NCI-H510A treated with DMSO at 0.1 percent for 48 hours (cell line): ENCODE data around the gene FHDC1.

ENCODE experiments used
- DNase-seq: peaks from one replicate; lab custom pipeline; 2025; lab: John Stamatoyannopoulos, UW

Gene FHDC1

DNA sequence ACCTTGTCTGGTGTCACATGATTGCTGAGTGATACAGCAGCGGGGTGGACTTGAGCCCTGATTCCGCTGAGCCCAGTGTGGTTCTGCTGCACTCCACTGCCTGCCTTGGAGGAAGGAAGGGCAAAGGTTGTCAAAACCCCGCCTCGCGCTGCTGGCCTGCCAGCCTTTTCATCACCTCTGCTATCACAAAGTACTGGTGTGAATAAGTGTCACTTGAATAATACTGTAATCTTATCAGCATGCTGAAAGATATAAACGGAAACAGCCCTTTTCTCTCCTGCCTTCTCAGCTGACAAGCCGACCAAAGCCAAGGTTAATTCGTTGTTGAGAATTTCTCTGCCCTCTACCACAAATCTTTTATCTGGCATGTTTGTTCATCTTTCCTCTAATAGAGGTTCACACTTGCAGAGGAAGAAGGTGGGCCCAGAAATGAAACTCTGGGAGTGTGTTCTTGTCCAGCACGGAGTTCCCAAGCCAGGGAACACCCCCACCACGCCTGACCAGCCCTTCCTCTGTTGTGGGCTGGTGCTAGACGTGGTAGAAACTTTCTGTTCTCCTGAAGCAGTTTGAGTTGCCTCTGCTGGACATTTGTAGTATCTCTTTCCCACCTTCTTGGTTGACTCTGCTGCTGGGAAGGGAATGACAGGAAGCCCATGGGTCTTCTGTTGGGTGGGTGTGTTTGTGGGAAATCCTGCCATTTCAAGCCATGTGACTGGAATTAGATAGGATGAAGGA, 21.5 kb downstream of the FHDC1 start:
- no peak for DNase-seq

DNA sequence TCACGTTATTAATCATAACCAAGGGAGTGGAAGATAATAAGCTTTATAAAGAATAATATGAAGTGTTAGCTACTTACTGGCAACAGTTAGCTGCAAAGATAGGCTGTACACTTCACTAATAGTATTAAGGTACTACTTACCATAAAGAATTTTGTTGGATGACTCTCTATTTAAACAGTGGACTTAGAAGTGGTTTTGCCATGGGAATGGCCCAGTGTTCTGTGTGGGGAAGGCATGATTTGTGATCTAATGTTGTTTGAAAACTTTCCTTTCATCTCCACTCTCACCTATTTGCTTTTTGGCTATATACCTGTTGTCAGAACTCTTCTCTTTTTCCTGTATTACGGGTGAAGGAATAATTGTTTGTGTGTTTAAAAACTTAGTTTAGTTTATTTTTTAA, 23.0 kb downstream of the FHDC1 start:
- DNase-seq: peak; percentile 30

DNA sequence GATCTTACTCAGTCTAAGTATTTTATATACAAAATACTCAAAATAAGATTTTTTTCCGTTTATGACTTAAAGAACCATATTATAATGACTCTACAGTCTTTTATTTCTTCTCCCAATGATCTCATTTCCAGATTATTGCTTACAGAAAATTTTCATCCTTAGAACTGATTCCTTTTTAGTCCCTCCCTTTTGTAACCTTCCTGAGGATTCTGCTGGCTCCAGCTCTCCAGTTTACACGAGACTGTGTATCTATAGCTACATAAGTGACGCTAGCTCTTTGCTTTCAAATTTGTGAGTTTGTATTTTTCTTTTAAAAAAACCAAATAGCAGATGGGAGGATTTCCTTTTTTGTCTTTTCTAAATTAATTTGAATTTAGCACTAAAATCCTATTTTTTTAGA, 24.0 kb downstream of the FHDC1 start:
- no peak for DNase-seq

DNA sequence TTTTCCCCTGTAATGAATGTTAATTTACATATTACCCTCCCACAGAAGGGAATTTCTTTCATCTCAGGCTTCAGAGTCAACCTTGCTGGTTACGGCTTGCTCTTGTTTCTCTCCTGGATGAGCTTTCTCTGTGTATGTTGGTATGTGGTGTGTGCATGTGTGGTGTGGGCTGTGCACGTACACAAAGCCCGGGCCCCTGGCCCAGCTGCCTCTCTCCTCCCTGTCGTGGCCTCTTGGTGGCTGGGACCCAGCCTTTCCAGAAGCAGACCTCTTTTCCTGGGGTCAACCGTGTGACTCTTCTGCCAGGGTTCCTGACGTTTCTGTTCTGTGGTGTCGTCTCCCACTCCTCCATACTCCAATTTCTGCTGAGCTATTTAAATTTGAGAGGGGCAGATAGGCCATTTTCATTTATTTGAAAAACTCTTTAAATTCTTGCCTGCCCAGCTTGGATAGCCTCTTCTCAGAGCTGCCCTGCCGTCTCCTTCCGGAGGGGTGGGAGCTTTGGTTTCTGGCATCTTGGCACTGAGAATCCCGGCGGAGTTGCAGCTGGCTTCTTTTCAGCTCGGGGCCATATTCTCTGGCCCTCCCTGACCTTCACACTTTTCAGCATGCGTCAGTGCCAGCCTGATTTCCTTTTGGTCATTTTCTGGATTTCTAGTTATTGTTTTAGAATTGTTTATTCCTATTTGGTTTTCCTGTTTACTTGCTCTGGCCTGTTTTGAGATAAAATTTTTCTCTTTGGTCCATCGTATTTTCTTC, 25.1 kb downstream of the FHDC1 start:
- no peak for DNase-seq

DNA sequence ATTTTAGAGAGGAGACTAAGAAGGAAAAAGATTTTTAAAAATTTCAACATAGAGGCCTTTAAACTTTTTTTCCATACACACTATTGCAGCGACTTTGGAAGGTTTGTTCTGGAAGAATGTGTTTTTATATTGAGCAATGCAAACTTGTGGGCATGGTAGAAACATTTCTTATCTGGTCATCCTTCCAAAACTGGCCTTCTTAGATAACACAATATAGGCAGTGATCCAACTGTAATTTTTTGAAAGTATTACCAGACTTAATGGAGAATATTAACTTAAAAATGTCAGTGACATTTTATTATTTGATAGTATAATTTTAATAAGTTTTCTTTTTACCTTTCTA, 25.6 kb downstream of the FHDC1 start:
- DNase-seq: no peak

DNA sequence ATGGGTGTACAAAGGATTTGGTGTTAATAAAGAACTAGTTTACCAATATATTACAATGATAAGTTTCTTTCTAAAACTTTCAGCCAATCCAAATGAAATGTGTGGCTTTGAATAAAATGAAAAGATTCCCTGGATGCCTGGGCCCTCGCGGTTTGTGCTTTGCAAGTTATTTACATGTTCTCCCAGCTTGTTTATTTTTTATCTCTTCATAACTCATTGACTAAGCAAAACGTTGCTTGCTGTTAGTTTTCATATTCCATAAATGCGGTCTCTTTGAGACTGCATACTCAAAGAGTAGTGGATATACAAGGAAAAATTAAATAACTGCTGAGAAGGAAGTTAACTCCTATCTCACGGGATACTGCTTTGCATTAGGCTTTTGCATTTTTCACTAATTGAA, 26.0 kb downstream of the FHDC1 start:
- DNase-seq: no peak

DNA sequence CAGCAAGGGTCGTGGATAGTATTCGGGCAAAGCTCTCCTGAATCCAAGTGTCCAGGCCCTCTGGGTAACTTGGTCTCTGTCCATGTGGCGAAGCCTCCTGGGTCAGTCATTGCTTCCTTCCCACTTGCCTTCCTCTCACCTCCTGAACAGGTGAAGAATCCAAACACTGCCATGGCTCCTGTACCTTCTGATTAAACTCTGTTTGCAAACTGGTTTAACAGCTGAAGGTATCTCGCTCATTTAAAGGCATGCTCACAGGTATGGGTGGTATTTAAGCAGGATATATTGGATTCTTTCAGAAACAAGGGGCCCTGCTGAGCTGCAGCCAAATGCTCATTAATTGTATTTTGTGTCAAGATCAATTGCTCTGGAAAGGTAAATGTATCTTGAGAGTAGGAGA, 28.2 kb downstream of the FHDC1 start:
- no peak for DNase-seq

DNA sequence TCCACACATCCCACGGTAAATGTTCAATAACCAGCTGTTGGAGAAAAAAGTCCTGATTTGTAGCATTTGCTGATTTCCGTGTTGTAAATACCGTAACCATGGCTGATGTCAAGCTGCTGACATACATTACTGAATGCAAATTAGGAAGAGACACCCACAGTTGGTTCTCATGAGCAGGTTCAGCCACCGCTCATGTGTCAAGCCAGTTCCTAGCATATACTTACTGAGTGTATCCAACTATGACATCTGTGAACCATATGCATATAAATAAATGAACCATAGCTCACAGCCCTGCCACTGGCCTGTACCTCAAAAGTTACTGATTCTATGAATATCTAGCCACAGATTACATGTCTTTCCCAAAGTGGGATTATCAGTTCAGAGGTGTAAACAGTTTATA, 29.5 kb downstream of the FHDC1 start:
- no peak for DNase-seq

DNA sequence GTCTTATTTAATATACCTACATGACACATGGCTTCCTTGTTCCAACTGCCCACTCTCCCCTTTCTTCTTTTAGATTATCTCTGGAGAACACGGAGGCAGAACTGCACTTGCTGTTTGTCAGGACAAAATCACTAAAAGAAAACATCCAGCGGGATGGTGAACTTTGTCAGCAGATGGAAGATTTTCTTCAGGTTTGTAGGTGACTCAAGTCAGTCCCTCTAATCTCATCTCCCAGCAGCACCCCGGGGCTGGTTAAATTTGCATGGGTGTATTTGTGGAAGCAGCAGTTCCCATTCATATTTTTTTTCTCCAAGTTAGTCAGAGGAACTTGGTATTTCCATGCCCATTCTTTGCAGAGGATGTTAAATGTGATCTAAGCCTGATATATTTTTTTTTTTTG, 31.8 kb downstream of the FHDC1 start:
- DNase-seq: no peak

DNA sequence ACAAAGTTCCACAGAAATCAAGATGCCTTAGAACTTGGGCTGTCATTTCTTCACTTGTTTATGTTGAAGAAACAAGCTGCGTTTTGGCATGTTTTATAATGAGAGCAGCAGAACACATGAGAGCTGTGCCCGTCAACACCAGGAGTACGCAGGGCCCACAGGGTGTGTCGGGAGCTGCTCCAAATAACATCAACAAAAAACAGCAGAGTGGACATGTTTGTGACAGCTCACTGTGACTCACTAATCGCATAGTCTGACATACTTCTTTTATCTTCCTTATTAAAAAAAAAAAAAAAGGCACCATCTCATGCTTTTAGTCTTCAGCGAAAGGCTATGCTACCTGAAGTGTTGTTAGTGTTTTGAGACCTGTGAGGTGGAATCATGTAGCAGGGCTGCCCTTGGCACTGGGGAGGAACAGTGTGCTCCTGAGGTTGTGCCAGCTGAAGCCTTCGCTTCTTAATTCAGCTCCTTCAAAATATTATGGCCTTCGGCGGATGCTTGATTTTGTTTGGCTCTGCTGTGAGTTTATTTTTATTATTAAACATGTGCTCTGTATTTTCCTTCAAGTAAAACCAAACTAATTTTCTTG, 32.8 kb downstream of the FHDC1 start:
- DNase-seq: no peak

DNA sequence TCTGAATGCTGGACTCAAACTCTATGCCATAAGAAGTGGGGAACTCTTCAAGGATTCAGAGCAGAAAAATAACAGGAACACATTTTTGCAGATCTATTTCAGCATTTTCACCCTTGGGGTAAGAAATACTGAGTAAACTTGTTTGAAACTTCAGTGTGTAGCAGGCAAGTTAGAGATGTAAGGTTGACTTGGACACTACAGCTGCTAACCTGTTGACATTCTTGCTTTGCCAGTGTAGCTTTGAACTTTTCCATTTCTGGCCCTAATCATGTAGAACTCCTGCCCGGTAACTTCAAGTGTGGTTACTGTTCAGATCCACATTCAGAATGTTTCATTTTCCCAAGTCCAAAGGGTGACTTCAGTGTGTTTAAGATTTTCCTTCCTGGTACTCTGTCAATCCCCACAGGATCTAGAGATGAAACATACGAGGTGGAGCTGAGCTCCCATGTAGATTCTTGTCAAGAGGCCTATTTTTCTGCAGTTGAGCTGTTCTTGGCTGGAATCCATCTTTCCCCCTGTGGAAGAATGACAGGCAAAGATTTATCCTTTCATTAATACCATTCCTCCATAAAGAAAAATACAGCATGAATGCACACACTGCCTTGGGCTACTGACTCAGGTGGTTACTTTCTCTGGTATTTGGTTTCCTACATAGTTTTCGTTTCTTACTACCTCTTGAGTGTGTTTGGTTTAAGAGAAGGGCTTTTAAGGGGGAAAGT, 34.1 kb downstream of the FHDC1 start:
- DNase-seq: no peak

DNA sequence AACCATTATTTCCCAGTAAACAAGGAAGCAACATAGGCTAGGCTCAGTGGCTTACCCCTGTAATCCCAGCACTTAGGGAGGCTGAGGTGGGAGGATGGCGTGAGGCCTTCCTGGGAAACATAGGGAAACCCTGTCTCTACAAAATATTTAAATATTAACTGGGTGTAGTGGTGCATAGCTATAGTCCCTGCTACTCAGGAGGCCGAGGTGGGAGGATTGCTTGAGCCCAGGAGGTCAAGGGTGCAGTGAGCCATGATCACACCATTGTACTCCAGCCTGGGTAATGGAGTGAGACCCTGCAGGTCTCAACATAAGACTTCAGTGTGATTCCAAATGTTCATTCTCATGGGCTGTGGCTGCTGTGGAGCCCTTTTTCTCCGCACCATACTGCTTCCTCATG, 34.9 kb downstream of the FHDC1 start:
- no peak for DNase-seq

DNA sequence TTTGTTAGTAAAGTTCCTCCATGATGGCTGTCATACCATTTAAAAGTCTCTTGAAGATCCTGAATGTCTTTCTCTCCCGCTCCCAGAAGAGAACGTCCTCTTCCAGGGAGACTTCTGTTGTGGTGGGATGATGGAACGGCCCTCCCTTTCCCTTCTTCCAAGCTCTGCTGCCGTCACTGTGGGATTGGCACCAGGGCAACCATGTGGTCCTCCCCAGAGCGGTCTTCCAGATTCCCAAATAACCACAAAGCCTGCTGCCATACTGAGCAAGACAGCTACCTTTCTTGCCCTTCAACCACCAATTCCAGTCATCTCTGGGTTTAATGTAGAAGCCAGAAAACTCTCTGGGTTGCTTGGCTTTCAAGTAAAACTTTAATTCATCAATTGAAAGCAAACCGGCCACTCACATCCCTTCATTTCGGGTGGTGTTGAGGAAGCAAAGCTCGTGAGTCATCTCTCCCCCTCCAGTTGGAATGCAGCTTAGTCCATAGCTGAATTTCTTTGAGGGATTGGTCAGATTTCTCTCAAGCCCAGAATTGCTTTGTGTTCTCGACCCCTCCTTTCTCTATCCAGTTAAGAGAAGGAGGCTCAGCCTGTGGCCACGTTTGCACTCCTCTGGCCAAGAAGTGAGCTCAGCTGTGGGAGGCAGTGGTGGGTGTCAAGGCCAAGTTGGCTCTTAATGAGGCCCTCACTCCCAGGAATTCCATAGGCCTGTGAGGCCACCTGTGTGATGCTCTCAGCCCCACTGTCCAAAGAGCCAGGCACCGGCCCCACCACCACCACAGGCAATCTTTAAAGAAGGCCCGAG, 36.9 kb downstream of the FHDC1 start:
- no peak for DNase-seq

DNA sequence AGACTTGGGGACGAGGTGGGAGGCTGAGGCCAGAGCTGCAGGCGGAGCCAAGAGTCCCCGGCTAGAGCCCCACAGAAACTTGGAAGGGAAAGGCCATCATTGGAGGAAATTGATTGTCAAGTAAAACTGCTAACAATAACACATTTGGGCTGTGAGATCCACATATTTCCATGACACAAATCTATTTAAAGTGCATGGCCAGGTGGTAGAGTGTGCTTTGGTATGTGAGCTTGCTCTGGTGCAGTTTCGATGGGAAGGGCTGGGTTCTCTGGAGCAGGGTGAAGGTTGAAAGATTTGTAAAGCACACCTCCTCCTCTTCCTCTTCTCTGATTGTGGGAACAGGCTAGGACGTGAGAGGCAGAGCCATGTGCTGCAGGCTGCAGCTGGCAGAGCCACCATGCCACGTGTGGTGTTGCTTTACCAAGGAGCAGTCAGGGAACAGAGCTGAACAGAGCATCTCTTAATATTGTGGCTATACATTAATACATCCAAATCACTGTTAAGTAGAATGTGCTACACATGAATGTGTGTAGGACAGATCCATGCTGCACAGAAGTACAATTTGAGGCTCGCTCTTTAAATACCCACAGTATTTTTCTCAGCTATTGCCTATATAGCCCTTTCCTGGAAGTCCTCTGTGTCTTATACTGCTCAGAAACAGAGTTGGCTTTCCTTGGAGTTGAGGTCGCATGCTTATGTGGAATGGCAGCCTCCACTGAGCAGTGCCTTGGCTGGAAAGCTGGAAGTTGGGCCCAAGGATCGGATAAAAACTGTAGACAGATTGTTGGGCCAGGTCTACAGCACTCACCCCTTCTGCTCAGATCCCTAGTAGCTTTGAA, 37.7 kb downstream of the FHDC1 start:
- no peak for DNase-seq

DNA sequence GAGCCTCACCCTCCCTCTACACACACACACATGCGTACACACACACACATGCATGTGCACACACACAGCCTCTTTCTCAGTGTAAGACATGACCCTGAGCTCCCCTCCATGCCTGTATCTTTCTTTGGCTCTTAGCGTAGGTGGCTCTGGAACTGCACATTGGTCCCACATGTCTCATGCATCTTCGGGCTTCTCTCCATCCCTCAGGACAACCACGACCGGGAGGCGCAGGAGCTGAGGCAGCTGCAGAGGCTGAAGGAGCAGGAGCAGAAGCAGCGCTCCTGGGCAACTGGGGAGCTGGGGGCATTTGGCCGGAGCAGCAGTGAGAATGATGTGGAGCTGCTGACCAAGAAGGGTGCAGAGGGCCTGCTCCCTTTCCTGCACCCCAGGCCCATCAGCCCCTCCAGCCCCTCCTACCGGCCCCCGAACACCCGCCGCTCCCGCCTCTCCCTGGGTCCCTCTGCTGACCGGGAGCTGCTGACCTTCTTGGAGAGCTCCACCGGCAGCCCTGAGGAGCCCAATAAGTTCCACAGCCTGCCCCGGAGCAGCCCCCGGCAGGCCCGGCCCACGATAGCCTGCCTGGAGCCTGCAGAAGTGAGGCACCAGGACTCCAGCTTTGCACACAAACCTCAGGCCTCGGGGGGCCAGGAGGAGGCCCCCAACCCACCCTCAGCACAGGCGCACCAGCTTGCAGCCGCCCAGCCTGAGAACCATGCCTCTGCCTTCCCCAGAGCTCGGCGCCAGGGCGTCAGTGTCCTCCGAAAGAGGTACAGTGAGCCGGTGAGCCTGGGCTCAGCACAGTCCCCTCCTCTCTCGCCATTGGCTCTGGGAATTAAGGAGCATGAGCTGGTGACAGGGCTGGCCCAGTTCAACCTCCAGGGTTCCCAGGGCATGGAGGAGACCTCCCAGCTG, 38.6 kb downstream of the FHDC1 start:
- no peak for DNase-seq

DNA sequence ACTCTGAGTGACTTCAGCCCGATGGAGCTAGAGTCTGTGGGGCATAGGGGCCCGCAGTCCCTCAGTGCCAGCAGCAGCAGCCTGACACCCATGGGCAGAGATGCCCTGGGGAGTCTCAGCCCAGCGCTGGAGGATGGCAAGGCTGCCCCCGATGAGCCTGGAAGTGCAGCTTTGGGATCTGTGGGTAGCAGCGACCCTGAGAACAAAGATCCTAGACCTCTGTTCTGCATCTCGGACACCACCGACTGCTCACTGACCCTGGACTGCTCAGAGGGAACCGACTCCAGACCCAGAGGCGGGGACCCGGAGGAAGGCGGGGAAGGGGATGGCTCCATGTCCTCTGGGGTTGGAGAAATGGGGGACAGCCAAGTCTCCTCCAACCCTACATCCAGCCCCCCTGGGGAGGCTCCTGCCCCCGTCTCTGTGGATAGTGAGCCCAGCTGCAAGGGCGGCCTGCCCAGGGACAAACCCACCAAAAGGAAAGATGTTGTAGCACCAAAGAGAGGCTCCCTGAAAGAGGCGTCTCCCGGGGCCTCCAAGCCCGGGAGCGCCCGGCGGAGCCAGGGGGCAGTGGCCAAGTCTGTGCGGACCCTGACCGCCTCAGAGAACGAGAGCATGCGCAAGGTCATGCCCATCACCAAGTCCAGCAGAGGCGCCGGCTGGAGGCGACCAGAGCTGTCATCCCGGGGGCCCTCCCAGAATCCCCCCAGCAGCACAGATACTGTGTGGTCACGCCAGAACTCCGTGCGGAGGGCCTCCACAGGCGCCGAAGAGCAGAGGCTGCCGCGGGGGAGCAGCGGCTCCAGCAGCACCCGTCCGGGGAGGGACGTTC, 39.5 kb downstream of the FHDC1 start:
- no peak for DNase-seq

DNA sequence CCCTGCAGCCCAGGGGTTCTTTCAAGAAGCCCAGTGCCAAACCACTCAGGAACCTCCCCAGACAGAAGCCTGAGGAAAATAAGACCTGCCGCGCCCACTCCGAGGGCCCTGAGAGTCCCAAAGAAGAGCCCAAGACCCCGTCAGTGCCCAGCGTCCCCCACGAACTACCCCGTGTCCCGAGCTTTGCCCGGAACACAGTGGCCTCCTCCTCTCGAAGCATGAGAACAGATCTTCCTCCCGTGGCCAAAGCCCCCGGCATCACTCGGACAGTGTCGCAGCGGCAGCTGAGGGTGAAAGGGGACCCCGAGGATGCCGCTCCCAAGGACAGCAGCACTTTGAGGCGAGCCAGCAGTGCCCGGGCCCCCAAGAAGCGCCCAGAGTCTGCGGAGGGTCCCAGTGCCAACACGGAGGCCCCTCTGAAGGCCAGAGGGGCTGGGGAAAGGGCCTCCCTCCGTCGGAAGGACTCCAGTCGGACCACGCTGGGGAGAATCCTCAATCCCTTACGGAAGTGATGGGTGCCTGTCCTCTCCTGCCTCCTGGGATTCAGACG, 40.2 kb downstream of the FHDC1 start:
- DNase-seq: no peak

DNA sequence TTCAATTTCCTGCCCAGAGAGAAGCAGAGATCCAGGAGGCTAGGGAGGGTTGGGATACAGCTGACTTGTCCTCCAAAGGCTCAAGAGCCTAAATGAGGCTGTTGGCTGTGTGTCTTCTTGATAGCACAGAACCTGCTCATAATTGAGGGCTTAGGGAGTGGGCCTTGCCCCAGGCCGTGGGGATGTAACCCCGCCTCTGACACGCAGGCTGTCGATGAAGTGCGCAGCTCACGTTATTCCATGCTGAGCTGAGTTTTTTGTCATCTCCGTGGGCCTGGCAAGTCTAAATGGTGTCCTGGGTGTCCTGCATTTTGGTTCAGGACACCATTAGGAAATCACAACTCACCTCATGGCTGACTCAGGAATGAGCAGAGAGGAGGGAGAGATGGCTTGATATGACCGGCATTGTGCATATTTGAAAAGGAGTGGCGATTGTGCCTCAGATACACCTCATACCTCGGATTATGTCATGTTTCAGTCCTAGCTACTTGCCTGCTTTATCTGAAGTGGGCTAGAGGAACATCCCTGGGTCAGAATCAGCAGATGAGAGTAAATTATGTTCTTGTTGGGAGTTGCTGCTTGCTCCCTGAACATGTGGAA, 43.7 kb downstream of the FHDC1 start:
- no peak for DNase-seq
